Globus pallidus (tissue), 1 donor: ENCODE data around the gene OR8K5.
"Not testable (repeated sequence)": the region's sequence is repeated elsewhere in the genome, so short reads cannot be mapped to it uniquely, and the experiment has no call there.

Experiments
- DNase-seq: peaks from one replicate; pipeline ENCODE4 v3.0.0-alpha.2; 2015; ENCODE audit warnings: low spot score

The OR8K5 gene

GRCh38 chr11:56160217-56160616 lies at the start of gene OR8K5:
TSS of gene OR8K5 (minus strand) at chr11:56160317. CDS start at chr11:56160317, 0 bp downstream.
- no peak for DNase-seq

- DNase-seq = no peak
Measured at GRCh38 chr11:56207790-56208189, 47.7 kb upstream of the OR8K5 start.

DNA sequence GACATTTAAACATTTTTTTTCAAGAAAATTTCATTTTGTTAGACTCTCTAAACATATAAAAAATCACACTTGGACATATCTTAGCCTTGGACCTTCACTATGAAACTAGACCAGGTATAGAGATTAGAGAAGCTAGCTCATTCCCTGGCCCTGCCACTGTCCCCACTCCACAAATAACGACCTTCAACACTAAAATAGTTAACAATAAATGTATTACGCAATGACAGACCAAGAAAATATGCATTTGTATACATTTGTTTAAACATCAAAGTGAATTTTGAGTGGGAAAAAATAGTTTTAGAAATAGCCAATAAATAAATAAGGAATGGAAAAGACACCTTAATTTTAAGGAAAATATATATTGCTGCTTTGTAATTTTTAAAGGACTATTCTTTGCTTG lies 37.2 kb upstream of the OR8K5 start:
- no peak for DNase-seq

GRCh38 chr11:56196705-56197104 lies 36.6 kb upstream of the OR8K5 start:
- DNase-seq = no peak

DNA sequence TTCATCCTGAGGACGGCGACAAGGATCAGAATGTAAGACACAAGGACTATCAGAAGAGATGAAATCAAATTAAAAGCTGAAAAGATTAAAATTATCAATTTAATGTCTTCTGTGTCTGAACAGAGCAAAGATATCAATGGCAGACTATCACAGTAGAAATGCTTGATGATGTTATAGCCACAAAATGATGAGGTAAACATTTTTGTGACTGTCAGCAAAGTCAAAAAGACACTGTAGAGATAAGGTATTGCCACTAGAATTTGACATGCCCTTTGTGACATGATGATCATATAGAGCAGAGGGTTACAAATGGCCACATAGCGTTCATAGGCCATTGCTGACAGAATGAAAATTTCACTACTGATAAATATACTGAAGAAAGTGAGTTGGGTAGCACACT lies 28.5 kb upstream of the OR8K5 start:
- DNase-seq = no peak

DNA sequence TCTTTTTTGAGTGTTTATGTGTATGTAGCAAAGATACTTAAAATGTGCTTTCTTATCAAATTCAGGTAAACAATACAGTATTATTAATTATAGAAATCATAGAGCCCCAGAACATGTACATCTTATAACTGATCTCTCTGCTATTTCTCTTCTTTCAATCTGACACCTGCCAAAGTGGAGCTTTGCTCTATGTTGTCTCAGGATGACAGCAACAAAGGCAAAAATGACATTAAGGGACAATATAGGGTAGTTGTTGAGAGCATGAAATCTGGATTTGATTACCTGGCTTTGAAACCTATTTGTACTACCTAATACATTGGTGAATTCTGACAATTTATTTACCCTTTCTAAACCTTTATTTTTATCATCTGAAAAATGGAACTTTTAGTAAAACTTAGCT lies 23.3 kb upstream of the OR8K5 start:
- no peak for DNase-seq

- no peak for DNase-seq
Measured at GRCh38 chr11:56176318-56176717, 16.2 kb upstream of the OR8K5 start, which contains the start of gene OR5J2. TSS of gene OR5J2 (plus strand) at chr11:56176618. CDS start at chr11:56176618, 0 bp downstream.

- DNase-seq = no peak
Measured at GRCh38 chr11:56172256-56172830, 12.2 kb upstream of the OR8K5 start.

- DNase-seq = no peak
Measured at GRCh38 chr11:56163804-56164203, 3.7 kb upstream of the OR8K5 start.

DNA sequence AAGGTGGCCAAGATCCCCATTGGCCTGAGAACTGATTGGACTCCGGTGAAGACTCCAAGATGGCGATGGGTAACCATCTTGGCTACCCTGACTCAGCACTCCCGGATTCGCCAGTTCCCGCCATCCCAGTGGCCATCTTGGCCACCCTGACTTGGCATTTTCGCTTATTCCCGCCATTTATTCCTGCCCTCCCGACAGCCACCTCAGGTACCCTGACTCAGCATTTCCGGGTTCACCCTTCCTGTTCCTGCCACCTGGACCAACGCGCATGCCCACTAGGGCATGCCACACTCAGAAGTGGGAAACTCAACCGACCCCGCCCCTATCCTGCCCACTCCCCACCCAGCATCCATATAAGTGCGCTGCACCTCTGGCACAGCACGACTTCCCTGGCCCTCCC lies 7.8 kb downstream of the OR8K5 start:
- DNase-seq = no peak

- no peak for DNase-seq
Measured at GRCh38 chr11:56151376-56151775, 8.7 kb downstream of the OR8K5 start.

DNA sequence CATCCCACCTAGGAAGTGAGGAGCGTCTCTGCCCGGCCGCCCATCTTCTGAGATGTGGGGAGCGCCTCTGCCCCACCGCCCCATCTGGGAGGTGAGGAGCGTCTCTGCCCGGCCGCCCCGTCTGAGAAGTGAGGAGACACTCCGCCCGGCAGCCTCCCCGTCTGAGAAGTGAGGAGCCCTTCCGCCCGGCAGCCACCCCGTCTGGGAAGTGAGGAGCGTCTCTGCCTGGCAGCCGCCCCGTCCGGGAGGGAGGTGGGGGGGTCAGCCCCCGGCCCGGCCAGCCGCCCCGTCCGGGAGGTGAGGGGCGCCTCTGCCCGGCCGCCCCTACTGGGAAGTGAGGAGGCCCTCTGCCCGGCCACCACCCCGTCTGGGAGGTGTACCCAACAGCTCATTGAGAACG lies 16.4 kb downstream of the OR8K5 start:
- not testable (repeated sequence) for DNase-seq

- DNase-seq = no peak
Measured at GRCh38 chr11:56140151-56140661, 19.9 kb downstream of the OR8K5 start, which contains the start of gene OR8J3. TSS of gene OR8J3 (minus strand) at chr11:56140201. CDS start at chr11:56137718, 2,483 bp downstream.

- no peak for DNase-seq
Measured at GRCh38 chr11:56122073-56122472, 38.0 kb downstream of the OR8K5 start, which contains the start of gene OR8H3. TSS of gene OR8H3 (plus strand) at chr11:56122373. CDS start at chr11:56122373, 0 bp downstream.
